Calu3 (cell line): ENCODE data around the gene UNC5C. TPM values are rescaled to one million over a fixed set of nuclear protein-coding genes. Genes with fewer than 3 reads are reported as not detected.
A peak's percentile ranks its signal among the peaks of the same experiment; 100 is the strongest.

ENCODE experiments used
- BruUV-seq: library from RNA; stranded (reverse); fragments of 400-500 nt; replicated peaks from 2 replicates; lab custom pipeline; 2021; lab: Mats Ljungman, UMichigan
- CTCF ChIA-PET: fragments of 300-600 bp; sonication (Branson Sonifier 250); formaldehyde crosslinking; loops from one replicate; lab custom pipeline; 2022; ENCODE audit warnings: antibody characterized with exemption; lab: Charles Lee
- DNase-seq: peaks from one replicate; pipeline ENCODE4 v3.0.0; 2022
- H3K27ac Mint-ChIP-seq: one replicate; pipeline ENCODE4 v1.8.0; 2022; ENCODE audit warnings: mixed read lengths; ENCODE audit not compliant: unreplicated experiment
- H3K27me3 Mint-ChIP-seq: one replicate; pipeline ENCODE4 v1.8.0; 2022; ENCODE audit warnings: mixed read lengths; ENCODE audit not compliant: unreplicated experiment
- H3K36me3 Mint-ChIP-seq: one replicate; pipeline ENCODE4 v1.8.0; 2022; ENCODE audit warnings: mild to moderate bottlenecking, moderate library complexity, mixed read lengths; ENCODE audit not compliant: insufficient read depth, unreplicated experiment
- H3K4me1 Mint-ChIP-seq: one replicate; pipeline ENCODE4 v1.8.0; 2022; ENCODE audit warnings: mild to moderate bottlenecking, low read depth, mixed read lengths; ENCODE audit not compliant: unreplicated experiment
- H3K4me3 Mint-ChIP-seq: one replicate; pipeline ENCODE4 v1.8.0; 2022; ENCODE audit warnings: mild to moderate bottlenecking, low read depth, moderate library complexity, mixed read lengths; ENCODE audit not compliant: unreplicated experiment
- H3K9me3 Mint-ChIP-seq: one replicate; pipeline ENCODE4 v1.8.0; 2022; ENCODE audit warnings: low read depth, mixed read lengths; ENCODE audit not compliant: unreplicated experiment
- intact Hi-C: fragments of 100-400 bp; cut with micrococcal nuclease; formaldehyde crosslinking; loops from one replicate; pipeline ENCODE4 v1.10.0; 2022; ENCODE audit not compliant: unreplicated experiment
- total RNA-seq: library from RNA; stranded (reverse); gene quantifications from 2 replicates; pipeline ENCODE4 v1.2.3, GENCODE V29; 2022
- TF ChIP-seq, protein P1 (sequence below): fragments of 200-600 bp; IDR thresholded peaks from one replicate; pipeline ENCODE4 v1.8.0; 2022; ENCODE audit warnings: antibody characterized with exemption; ENCODE audit not compliant: unreplicated experiment

Gene UNC5C
- total RNA-seq, 1 experiment from 2014 or later = not detected

DNA sequence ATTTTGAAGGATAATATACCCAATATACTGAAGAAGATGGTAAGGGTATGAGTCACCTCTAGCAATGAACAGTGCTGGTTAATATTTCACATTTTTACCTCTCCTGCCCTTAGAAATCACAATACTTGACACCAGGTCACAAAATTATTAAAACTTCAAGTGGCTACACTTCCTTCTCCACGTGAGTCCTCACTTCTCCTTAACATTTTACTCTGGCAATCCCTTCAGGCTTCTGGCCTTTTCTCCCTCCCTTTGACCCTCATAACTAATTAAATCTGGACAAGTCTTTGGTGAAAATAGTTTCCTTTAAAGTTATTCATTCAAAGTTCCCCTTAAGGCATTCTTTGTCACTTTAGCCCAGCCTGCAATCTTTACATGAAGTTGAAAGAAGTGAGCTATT is 190.4 kb downstream of the UNC5C start:
- TF ChIP-seq, protein P1, sequence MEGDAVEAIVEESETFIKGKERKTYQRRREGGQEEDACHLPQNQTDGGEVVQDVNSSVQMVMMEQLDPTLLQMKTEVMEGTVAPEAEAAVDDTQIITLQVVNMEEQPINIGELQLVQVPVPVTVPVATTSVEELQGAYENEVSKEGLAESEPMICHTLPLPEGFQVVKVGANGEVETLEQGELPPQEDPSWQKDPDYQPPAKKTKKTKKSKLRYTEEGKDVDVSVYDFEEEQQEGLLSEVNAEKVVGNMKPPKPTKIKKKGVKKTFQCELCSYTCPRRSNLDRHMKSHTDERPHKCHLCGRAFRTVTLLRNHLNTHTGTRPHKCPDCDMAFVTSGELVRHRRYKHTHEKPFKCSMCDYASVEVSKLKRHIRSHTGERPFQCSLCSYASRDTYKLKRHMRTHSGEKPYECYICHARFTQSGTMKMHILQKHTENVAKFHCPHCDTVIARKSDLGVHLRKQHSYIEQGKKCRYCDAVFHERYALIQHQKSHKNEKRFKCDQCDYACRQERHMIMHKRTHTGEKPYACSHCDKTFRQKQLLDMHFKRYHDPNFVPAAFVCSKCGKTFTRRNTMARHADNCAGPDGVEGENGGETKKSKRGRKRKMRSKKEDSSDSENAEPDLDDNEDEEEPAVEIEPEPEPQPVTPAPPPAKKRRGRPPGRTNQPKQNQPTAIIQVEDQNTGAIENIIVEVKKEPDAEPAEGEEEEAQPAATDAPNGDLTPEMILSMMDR = no peak
- BruUV-seq = no TSS peak
- intact Hi-C loops = no loop called here
- DNase-seq = no peak
- no peaks in the 10 kb centered on the region for H3K27me3 Mint-ChIP-seq
- peaks cover 11% of the 10 kb centered on the region for H3K4me1 Mint-ChIP-seq
- H3K4me3 Mint-ChIP-seq = peak overlapping the region; percentile 26
- peak overlapping the region; percentile 62 for H3K27ac Mint-ChIP-seq
- CTCF ChIA-PET = no interaction called here
- peaks cover 4% of the 10 kb centered on the region for H3K36me3 Mint-ChIP-seq
- H3K9me3 Mint-ChIP-seq = no peaks in the 10 kb centered on the region

- H3K4me1 Mint-ChIP-seq = peaks cover 11% of the 10 kb centered on the region
- CTCF ChIA-PET = no interaction called here
- no peaks in the 10 kb centered on the region for H3K27me3 Mint-ChIP-seq
- no peaks in the 10 kb centered on the region for H3K9me3 Mint-ChIP-seq
- BruUV-seq = no TSS peak
- TF ChIP-seq, protein P1 = no peak
- H3K4me3 Mint-ChIP-seq = no peak overlapping the region
- peaks cover 4% of the 10 kb centered on the region for H3K36me3 Mint-ChIP-seq
- H3K27ac Mint-ChIP-seq = no peak overlapping the region
- intact Hi-C loops = no loop called here
- no peak for DNase-seq
These were observed 193.8 kb downstream of the UNC5C start for GRCh38 chr4:95355021-95355420.

DNA sequence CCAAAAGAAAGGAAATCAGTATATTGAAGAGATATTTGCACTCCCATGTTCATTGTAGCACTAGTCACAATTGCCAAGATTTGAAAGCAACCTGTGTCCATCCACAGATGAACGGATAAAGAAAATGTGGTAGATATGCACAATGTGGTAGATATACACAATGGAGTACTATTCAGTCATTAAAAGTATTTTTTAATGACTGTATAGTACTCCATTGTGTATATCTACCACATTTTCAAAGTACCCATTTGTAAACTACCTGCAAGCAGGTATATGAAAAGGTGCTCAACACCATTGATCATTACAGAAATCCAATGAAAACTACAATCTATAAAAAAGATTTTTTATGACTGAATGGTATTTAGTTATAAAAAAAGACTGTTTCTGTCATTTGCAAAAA is 200.4 kb downstream of the UNC5C start:
- CTCF ChIA-PET = no interaction called here
- Mint-ChIP-seq H3K4me3 (no peak overlapping the region), H3K9me3 (peaks cover 5% of the 10 kb centered on the region), H3K27ac (no peak overlapping the region), H3K36me3 (no peaks in the 10 kb centered on the region), H3K27me3 (no peaks in the 10 kb centered on the region), H3K4me1 (no peaks in the 10 kb centered on the region)
- TF ChIP-seq, protein P1 = no peak
- DNase-seq = no peak
- no TSS peak for BruUV-seq
- intact Hi-C loops = no loop called here

GRCh38 chr4:95343235-95343634 is 205.5 kb downstream of the UNC5C start:
- no peaks in the 10 kb centered on the region for H3K27me3 Mint-ChIP-seq
- no peaks in the 10 kb centered on the region for H3K36me3 Mint-ChIP-seq
- no TSS peak for BruUV-seq
- no peaks in the 10 kb centered on the region for H3K4me1 Mint-ChIP-seq
- H3K9me3 Mint-ChIP-seq = peaks cover 5% of the 10 kb centered on the region
- intact Hi-C loops = no loop called here
- DNase-seq = no peak
- CTCF ChIA-PET = no interaction called here
- TF ChIP-seq, protein P1 = no peak
- no peak overlapping the region for H3K4me3 Mint-ChIP-seq
- H3K27ac Mint-ChIP-seq = no peak overlapping the region
